CD4-positive, alpha-beta T cell treated with Interleukin-1 beta for 1 hour (primary cell): ENCODE results near the gene MPZL1.
A peak's percentile ranks its signal among the peaks of the same experiment; 100 is the strongest.

Experiments
- DNase-seq, 2 donors: peaks; one replicate each; pipeline ENCODE4 v3.0.0-alpha.2; 2020 to 2022

Gene MPZL1

GRCh38 chr1:167695756-167696561, 25.8 kb upstream of the MPZL1 start:
- DNase-seq: no peak

DNA sequence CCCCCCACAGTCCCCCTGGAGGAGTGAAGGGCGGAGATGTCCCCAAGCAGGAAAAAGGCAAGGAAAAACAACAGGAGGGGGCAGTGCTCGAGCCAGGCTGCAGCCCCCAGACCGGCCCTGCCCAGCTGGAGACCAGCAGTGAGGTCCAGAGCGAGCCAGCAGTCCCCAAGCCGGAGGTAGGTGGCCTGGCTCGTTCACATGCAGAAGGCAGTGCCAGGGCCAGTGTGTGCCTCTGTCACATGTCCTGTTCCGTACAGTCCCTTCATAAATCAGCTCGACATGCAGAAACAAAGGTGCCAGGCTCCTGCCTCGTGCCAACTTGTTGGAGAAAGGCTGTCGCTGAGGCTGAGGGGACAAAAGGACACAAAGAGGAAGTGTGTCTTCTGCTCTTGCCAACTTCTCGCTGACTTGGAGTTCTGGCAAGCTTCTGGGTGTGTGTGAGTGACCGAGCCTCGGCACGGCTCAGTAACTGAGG, 24.1 kb upstream of the MPZL1 start:
- DNase-seq: no peak

DNA sequence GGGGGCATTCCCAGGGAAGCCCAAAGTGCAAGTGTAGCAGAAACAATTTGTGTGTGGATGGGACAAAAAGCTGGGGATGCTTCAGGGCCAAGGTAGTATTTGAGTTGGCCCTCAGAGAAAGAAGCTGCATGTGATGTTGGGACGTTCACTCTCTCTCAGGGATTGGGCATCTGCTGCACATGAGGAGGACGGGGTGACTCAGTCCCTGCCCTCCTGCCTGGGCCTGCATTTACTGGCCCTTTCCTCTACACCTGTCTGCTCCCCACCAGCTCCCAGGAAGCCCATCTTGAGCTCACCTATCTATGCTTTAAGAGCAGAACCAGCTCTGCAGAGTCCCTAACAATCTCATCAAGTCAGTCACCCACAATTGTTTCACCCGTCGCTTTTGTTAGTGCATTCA, 23.5 kb upstream of the MPZL1 start:
- no peak for DNase-seq

DNA sequence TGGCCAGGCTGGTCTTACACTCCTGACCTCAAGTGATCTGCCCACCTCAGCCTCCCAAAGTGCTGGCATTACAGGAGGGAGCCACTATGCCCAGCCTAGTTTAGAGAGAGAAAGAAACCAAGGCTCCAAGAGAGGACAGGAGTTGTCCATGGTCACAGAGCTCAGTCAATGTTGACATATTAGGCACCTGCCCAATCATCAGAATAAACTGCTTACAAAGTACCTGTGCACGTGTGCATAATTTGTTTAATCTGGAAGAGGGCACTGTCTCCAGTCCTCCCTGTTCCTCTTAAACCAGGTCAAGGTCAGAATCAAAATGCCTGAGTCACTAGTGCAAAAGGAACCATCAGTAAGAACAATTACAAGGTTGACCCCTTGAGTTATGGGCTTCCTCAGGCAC, 20.3 kb upstream of the MPZL1 start:
- no peak for DNase-seq

DNA sequence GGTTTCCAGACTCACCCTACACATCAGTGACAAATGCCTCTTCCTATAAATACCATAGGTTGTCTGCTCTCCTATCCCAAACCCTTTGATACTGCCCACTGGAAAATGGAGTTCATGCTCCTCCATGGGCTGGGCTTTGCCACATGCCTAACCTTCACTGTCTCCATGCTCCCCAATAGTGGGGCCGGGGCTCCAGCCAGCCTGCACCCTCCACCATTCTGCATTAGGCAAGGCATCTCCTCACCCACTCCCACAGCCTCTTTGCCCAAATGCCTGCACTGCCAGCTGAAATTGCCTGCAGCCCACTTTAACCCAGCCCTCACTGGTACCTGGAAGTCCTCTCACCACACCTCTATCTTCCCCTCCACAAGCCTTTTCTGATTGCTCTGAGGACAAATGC, 18.2 kb upstream of the MPZL1 start:
- no peak for DNase-seq

DNA sequence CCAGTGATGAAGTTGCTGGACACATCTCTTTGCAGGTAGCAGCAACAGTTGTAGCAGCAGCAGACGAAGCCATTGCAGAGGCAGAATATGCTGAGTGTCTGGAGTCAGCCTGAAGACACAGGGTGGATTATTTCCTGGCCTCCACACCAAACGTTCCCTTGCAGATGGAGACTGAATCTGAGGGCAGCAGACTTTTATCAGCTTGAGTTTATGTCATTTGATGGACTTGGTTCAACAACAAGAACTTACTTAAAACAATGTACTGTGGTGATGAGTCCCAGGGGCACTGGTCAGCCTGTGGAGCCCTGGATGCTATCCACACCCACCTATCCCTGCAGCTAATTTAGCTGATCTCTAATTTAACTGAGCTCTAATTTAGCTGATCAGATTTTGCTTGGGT, 17.1 kb upstream of the MPZL1 start:
- no peak for DNase-seq

GRCh38 chr1:167705250-167705649, 16.5 kb upstream of the MPZL1 start:
- DNase-seq: no peak

DNA sequence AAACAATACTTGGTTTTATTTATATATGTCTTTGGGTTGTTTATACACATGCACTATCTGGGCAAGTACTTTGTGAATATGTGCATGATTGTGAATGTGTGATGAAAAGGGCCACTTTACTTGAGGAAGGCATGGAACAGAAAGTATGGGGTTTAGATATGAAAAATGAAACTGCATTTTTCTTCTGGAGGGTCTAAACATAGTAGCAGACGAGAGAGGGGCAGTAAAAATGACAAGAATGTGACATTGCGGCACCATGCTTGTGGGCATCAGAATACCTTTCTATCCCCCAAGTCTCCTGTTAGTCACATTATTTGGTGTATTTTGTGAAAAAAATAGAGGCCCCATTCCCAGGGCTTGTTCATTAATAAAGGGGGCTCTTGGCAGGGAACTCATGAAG, 15.4 kb upstream of the MPZL1 start:
- no peak for DNase-seq

DNA sequence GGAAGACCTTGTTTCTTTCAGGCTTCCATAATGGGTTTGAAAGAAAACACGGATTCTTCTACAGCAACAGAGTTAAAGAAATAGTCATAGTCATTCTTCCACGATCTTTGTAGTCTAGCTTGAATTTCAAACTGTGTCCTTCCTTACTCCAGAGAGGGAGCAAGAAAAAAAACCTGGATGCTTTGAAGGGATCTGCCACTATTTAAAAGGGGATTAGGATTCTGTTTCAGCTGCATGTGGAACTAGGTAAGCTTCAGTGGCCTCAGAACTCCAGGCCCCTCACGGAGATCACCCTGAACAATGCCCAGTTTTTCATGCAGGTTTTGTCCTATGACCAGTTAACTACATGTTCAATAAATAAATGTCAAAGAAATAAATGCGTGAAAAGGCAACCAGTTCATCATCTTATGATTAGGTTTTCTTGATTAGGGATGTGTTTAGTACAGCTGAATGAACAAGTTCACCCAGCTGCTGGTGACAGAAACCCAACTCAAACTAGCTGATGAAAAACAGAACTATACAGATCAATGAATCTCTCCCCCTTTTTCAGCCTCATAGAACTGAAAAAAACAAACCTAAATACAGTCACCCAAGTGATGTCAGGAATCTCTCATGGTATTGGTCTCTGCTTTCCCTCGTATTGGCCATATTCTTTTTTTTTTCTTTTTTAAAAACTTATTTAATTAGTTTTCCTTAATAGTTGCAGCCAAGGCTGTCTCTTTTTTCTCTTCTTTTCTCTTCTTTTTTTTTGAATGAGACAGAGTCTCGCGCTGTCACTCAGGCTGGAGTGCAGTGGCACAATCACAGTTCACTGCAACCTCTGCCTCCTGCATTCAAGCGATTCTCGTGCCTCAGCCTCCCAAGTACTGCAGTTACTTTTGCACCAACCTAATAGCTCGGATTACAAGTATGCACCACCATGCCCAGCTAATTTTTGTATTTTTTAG, 14.6 kb upstream of the MPZL1 start:
- no peak for DNase-seq

GRCh38 chr1:167707942-167708341, 13.8 kb upstream of the MPZL1 start:
- no peak for DNase-seq

- no peak for DNase-seq
These were observed 12.8 kb upstream of the MPZL1 start for GRCh38 chr1:167708940-167709389.

DNA sequence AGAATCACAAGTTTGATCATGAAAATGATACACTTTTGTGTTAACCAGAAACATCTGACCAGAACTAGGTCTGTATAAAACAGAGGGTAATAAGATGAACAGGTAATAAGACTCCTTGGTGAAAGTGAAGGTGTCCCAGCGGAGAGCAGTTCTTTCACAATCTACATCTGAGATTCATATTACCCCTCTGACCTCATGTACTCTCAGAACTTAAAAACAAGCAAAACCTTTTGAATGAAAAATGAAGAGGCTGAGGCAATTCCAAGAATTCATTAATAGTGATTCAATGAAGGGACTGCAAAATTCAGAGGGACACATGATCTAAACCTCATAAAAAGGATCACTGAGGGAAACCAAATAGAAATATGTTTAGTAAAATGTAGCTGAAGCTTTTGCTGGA, 10.9 kb upstream of the MPZL1 start:
- DNase-seq: no peak

DNA sequence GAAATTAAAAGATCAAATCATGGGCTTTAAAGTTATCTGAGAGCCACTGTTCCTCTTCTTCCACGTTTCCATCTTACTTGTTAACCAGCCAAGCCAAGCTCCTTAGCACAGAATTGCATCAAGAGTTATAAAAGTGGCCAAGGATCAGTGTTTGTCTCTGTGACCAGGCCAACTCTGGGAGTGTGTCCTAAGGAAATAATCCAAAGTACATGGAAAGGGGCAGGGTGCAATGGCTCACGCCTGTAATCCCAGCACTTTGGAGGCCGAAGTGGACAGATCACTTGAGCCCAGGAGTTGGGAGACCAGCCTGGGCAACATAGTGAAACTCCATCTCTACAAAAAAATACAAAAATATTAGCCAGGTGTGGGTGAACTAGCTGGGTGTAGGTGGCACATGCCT, 10.0 kb upstream of the MPZL1 start:
- no peak for DNase-seq

- DNase-seq: peak in 1 of 2 donors; percentile 19
These were observed 8.3 kb upstream of the MPZL1 start for GRCh38 chr1:167713330-167714081.

- no peak for DNase-seq
These were observed 7.7 kb upstream of the MPZL1 start for GRCh38 chr1:167714098-167714438.

GRCh38 chr1:167714439-167715156, 7.2 kb upstream of the MPZL1 start:
- DNase-seq: peak; percentile 90 to 91

- peak; percentile 89 to 93 for DNase-seq
These were observed 6.4 kb upstream of the MPZL1 start for GRCh38 chr1:167715157-167715999.

GRCh38 chr1:167716000-167716271, 5.8 kb upstream of the MPZL1 start:
- DNase-seq: no peak

DNA sequence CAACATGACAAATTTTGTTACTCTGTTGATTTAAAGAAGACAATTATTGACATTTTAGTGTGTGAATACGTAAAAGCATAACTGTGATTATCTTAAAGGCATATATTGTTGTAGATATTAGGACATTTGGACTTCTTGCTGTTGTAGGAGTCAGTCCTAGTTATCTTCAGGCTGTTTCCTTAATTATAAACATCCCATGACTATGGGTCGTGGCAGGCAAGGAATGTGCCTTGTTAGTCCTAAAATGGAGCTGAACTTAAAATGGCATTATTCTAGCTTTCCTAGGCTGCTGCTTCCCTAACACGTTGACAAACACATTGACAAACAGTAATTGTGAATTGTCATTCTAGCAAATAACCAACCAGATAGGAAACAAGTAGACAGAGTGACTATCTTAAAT, 4.4 kb upstream of the MPZL1 start:
- DNase-seq: no peak

GRCh38 chr1:167718914-167719691, 2.7 kb upstream of the MPZL1 start:
- no peak for DNase-seq
